PC-9 (cell line): ENCODE measurements around the gene IFNLR1.

Experiments used
- EZH2 ChIP-seq: fragments of 200-600 bp; sonication (generic); IDR thresholded peaks from 2 replicates; pipeline ENCODE4 v1.8.0; 2017; ENCODE audit warnings: antibody characterized with exemption, low read depth
- TF ChIP-seq, protein P1 (sequence below): fragments of 200-600 bp; sonication (generic); conservative IDR thresholded peaks from 2 replicates; pipeline ENCODE4 v1.6.1; 2017; ENCODE audit warnings: mixed run types, antibody characterized with exemption, mild to moderate bottlenecking, moderate library complexity

- TF ChIP-seq, protein P1, sequence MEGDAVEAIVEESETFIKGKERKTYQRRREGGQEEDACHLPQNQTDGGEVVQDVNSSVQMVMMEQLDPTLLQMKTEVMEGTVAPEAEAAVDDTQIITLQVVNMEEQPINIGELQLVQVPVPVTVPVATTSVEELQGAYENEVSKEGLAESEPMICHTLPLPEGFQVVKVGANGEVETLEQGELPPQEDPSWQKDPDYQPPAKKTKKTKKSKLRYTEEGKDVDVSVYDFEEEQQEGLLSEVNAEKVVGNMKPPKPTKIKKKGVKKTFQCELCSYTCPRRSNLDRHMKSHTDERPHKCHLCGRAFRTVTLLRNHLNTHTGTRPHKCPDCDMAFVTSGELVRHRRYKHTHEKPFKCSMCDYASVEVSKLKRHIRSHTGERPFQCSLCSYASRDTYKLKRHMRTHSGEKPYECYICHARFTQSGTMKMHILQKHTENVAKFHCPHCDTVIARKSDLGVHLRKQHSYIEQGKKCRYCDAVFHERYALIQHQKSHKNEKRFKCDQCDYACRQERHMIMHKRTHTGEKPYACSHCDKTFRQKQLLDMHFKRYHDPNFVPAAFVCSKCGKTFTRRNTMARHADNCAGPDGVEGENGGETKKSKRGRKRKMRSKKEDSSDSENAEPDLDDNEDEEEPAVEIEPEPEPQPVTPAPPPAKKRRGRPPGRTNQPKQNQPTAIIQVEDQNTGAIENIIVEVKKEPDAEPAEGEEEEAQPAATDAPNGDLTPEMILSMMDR: no peak
- TF ChIP-seq EZH2: no peak
Measured at GRCh38 chr1:24117722-24118409, 69.2 kb downstream of the IFNLR1 start.
